ENCODE measurements around the gene LSG1. TPM values are rescaled to one million over a fixed set of nuclear protein-coding genes. Genes with fewer than 3 reads are reported as not detected.

The LSG1 gene
- total and polyA plus RNA-seq, 2 experiments from 2014 or later, result 49.2 to 57.1 TPM

- no peak for TF ChIP-seq ZNF462 (CRISPR knock-in tag; IDR thresholded peaks at IDR 0.05)
Observed at GRCh38 chr3:194671900-194672808, at the start of gene LSG1 (continued).

GRCh38 chr3:194720048-194720447 is 48.1 kb upstream of the LSG1 start:
- Mint-ChIP-seq H3K9me3 (no peaks in the 10 kb centered on the region), H3K36me3 (ENCODE audit: low read depth) (no peaks in the 10 kb centered on the region), H3K4me3 (no peak overlapping the region), H3K27me3 (ENCODE audit: insufficient read depth, low read depth, poor library complexity) (peaks cover 7% of the 10 kb centered on the region), H3K4me1 (no peaks in the 10 kb centered on the region), H3K27ac (no peak overlapping the region)
- H3F3A ChIP-seq (replicated peaks; ENCODE audit: low read depth), result no peaks in the 10 kb centered on the region
- H4K20me1 ChIP-seq (replicated peaks; ENCODE audit: insufficient read depth), result no peaks in the 10 kb centered on the region
- H3K79me2 ChIP-seq (replicated peaks; ENCODE audit: insufficient read depth), result no peaks in the 10 kb centered on the region
- TF ChIP-seq CTCF (conservative IDR thresholded peaks at IDR 0.05; ENCODE audit: low read depth in 2 of 2) (peak; percentile 24 to 41), NANOG (IDR thresholded peaks at IDR 0.05; ENCODE audit: borderline replicate concordance) (no peak), REST (IDR thresholded peaks at IDR 0.05; ENCODE audit: unreplicated experiment) (no peak), CREB1 (CRISPR knock-in tag; IDR thresholded peaks at IDR 0.05; ENCODE audit: low read depth) (no peak)
- no peak overlapping the region for H2AFZ ChIP-seq
- no peaks in the 10 kb centered on the region for H3K4me1 ChIP-seq (ENCODE audit: insufficient read depth)
- DNase-seq (ENCODE audit: low spot score) (no peak), ATAC-seq (peak; percentile 52)
- H3K27me3 ChIP-seq (ENCODE audit: insufficient read depth), result no peaks in the 10 kb centered on the region
- H3K9me2 ChIP-seq (ENCODE audit: insufficient read depth), result no peaks in the 10 kb centered on the region; the same call in 1 of the 2 replicates
- no peak overlapping the region for H3K27ac ChIP-seq (ENCODE audit: low read depth)
- no peak overlapping the region for H3K4me2 ChIP-seq
- H3K4me3 ChIP-seq, result no peak overlapping the region
- no peaks in the 10 kb centered on the region for H3K36me3 ChIP-seq (ENCODE audit: insufficient read depth)
